ENCODE measurements around the gene TNPO1. TPM values are rescaled to one million over a fixed set of nuclear protein-coding genes. Genes with fewer than 3 reads are reported as not detected.

TNPO1 gene
- total RNA-seq, 4 donors from 2014 or later, result 96.8 to 130 (median 111) TPM

GRCh38 chr5:72883850-72884249 is 67.4 kb downstream of the TNPO1 start:
- ATAC-seq (no peak), DNase-seq (no peak)
- intact Hi-C loops (cut with DNase I; ENCODE audit: low total_unique reads) (no loop called here), in situ Hi-C loops (cut with MboI; ENCODE audit: low sequenced_read_pairs in 4 of 4) (no loop called here)
- Histone ChIP-seq H3K36me3 (peaks cover 0 to 89% of the 10 kb centered on the region in 2 donors), H3K9me3 (no peaks in the 10 kb centered on the region), H3K27me3 (no peaks in the 10 kb centered on the region), H3K27ac (no peak overlapping the region), H3K4me1 (no peaks in the 10 kb centered on the region), H3K4me3 (no peak overlapping the region)
- TF ChIP-seq POLR2A (IDR thresholded peaks at IDR 0.05) (no peak), CTCF (IDR thresholded peaks at IDR 0.05 in 4 of 5, conservative IDR thresholded peaks at IDR 0.05 in 1 of 5) (no peak)

- no peak for ATAC-seq
- peaks cover 0 to 90% of the 10 kb centered on the region in 2 donors for H3K36me3 ChIP-seq
- intact Hi-C loops (cut with DNase I; ENCODE audit: low total_unique reads), result no loop called here
Measured at GRCh38 chr5:72884892-72885291, 68.4 kb downstream of the TNPO1 start.

GRCh38 chr5:72885824-72886223 is 69.4 kb downstream of the TNPO1 start:
- DNase-seq (no peak), ATAC-seq (no peak)
- no peaks in the 10 kb centered on the region for H3K9me3 ChIP-seq
- no peaks in the 10 kb centered on the region for H3K4me1 ChIP-seq
- intact Hi-C loops (cut with DNase I; ENCODE audit: low total_unique reads), result no loop called here
- TF ChIP-seq CTCF (IDR thresholded peaks at IDR 0.05 in 4 of 5, conservative IDR thresholded peaks at IDR 0.05 in 1 of 5), result no peak
- no peak for TF ChIP-seq POLR2A (IDR thresholded peaks at IDR 0.05)
- H3K36me3 ChIP-seq, result peaks cover 0 to 91% of the 10 kb centered on the region in 2 donors
- in situ Hi-C loops (cut with MboI; ENCODE audit: low sequenced_read_pairs in 4 of 4), result no loop called here
- no peak overlapping the region for H3K4me3 ChIP-seq
- no peaks in the 10 kb centered on the region for H3K27me3 ChIP-seq
- no peak overlapping the region for H3K27ac ChIP-seq

More at GRCh38 chr5:72884892-72885291, 68.4 kb downstream of the TNPO1 start:
- Histone ChIP-seq H3K27me3 (no peaks in the 10 kb centered on the region), H3K4me1 (no peaks in the 10 kb centered on the region), H3K4me3 (no peak overlapping the region), H3K9me3 (no peaks in the 10 kb centered on the region), H3K27ac (no peak overlapping the region)
- no peak for DNase-seq
- in situ Hi-C loops (cut with MboI; ENCODE audit: low sequenced_read_pairs in 4 of 4), result no loop called here
- no peak for TF ChIP-seq POLR2A (IDR thresholded peaks at IDR 0.05)

GRCh38 chr5:72888595-72888994 is 72.1 kb downstream of the TNPO1 start:
- DNase-seq (no peak), ATAC-seq (no peak)
- no peaks in the 10 kb centered on the region for H3K4me1 ChIP-seq
- no peaks in the 10 kb centered on the region for H3K27me3 ChIP-seq
- in situ Hi-C loops (cut with MboI; ENCODE audit: low sequenced_read_pairs in 4 of 4), result no loop called here
- H3K36me3 ChIP-seq, result peaks cover 0 to 90% of the 10 kb centered on the region in 2 donors
- no peak overlapping the region for H3K27ac ChIP-seq
- no peaks in the 10 kb centered on the region for H3K9me3 ChIP-seq
- intact Hi-C loops (cut with DNase I; ENCODE audit: low total_unique reads), result no loop called here
- H3K4me3 ChIP-seq, result no peak overlapping the region
- TF ChIP-seq POLR2A (IDR thresholded peaks at IDR 0.05) (no peak), CTCF (IDR thresholded peaks at IDR 0.05 in 4 of 5, conservative IDR thresholded peaks at IDR 0.05 in 1 of 5) (no peak)

- Histone ChIP-seq H3K36me3 (peaks cover 0 to 90% of the 10 kb centered on the region in 2 donors), H3K4me1 (no peaks in the 10 kb centered on the region), H3K4me3 (no peak overlapping the region), H3K27ac (no peak overlapping the region), H3K27me3 (no peaks in the 10 kb centered on the region), H3K9me3 (no peaks in the 10 kb centered on the region)
- in situ Hi-C loops (cut with MboI; ENCODE audit: low sequenced_read_pairs in 4 of 4) (no loop called here), intact Hi-C loops (cut with DNase I; ENCODE audit: low total_unique reads) (no loop called here)
- DNase-seq (no peak), ATAC-seq (no peak)
- TF ChIP-seq CTCF (IDR thresholded peaks at IDR 0.05 in 4 of 5, conservative IDR thresholded peaks at IDR 0.05 in 1 of 5) (no peak), POLR2A (IDR thresholded peaks at IDR 0.05) (no peak)
Measured at GRCh38 chr5:72889324-72889723, 72.9 kb downstream of the TNPO1 start.
